Lower leg skin (tissue), 3 donors: ENCODE data around the gene PITPNM3.

Experiments
- POLR2A ChIP-seq, 2 donors: fragments of 450-650 bp; IDR thresholded peaks; one replicate each; pipeline ENCODE4 v1.6.1; 2016 to 2017; ENCODE audit warnings: antibody characterized with exemption in 2 of 2, mild to moderate bottlenecking in 1 of 2, moderate library complexity in 1 of 2
- TF ChIP-seq, protein P1 (sequence below), 3 donors: fragments of 450-650 bp; IDR thresholded peaks; one replicate each; pipeline ENCODE4 v1.5.1; 2016; ENCODE audit warnings: antibody characterized with exemption in 3 of 3, mild to moderate bottlenecking in 3 of 3, moderate library complexity in 2 of 3

DNA sequence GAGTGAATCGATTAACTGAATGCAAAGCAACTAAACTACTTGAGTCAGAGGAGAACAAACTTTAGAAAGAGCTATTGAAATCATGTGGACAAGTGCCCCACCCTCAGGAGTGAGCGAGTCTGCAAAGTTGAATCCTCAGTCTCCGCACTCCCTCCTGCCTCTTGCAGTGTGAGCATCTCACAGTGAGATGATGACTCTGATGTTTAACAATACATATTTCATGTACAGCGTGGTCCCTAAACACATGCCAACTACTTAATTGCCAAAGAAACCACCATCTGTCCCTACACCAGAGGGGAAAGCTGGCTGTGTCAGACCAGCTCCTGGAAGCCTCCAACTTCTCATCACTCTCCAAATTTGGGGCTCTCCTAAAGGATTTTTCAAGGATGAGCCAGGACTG lies 80.9 kb downstream of the PITPNM3 start:
- TF ChIP-seq, protein P1, sequence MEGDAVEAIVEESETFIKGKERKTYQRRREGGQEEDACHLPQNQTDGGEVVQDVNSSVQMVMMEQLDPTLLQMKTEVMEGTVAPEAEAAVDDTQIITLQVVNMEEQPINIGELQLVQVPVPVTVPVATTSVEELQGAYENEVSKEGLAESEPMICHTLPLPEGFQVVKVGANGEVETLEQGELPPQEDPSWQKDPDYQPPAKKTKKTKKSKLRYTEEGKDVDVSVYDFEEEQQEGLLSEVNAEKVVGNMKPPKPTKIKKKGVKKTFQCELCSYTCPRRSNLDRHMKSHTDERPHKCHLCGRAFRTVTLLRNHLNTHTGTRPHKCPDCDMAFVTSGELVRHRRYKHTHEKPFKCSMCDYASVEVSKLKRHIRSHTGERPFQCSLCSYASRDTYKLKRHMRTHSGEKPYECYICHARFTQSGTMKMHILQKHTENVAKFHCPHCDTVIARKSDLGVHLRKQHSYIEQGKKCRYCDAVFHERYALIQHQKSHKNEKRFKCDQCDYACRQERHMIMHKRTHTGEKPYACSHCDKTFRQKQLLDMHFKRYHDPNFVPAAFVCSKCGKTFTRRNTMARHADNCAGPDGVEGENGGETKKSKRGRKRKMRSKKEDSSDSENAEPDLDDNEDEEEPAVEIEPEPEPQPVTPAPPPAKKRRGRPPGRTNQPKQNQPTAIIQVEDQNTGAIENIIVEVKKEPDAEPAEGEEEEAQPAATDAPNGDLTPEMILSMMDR (IDR thresholded peaks at IDR 0.05): no peak
- no peak for TF ChIP-seq POLR2A (IDR thresholded peaks at IDR 0.05)
